ENCODE measurements around the gene MCM7.

The MCM7 gene

GRCh38 chr7:100122067-100122466 is 20.9 kb upstream of the MCM7 start:
- no peak for DNase-seq

- no peak for DNase-seq
These were observed 19.5 kb upstream of the MCM7 start for GRCh38 chr7:100120733-100121036.

GRCh38 chr7:100119970-100120732 is 19.0 kb upstream of the MCM7 start:
- peak; percentile 17 to 28 for DNase-seq

- DNase-seq, result peak; percentile 85 to 91
These were observed 18.1 kb upstream of the MCM7 start, which contains the start of the genes CNPY4 and TAF6 for GRCh38 chr7:100119072-100119969. Gene CNPY4 (plus strand): TSS chr7:100119634. CDS start chr7:100119745, 111 bp downstream. Gene TAF6 (minus strand): TSS chr7:100119358. CDS start chr7:100114209, 5,149 bp downstream.

GRCh38 chr7:100118388-100119071 is 17.3 kb upstream of the MCM7 start:
- no peak for DNase-seq

- DNase-seq, result no peak
These were observed 13.8 kb upstream of the MCM7 start for GRCh38 chr7:100115026-100115425.

GRCh38 chr7:100111914-100112313 is 10.7 kb upstream of the MCM7 start:
- DNase-seq, result no peak

- no peak for DNase-seq
These were observed 10.0 kb upstream of the MCM7 start for GRCh38 chr7:100111156-100111555.

- DNase-seq, result no peak
These were observed 8.4 kb upstream of the MCM7 start for GRCh38 chr7:100109521-100110163.

- no peak for DNase-seq
These were observed 6.7 kb upstream of the MCM7 start for GRCh38 chr7:100107890-100108289.

GRCh38 chr7:100107125-100107737 is 6.0 kb upstream of the MCM7 start:
- no peak for DNase-seq

- DNase-seq, result no peak
These were observed 5.4 kb upstream of the MCM7 start for GRCh38 chr7:100106633-100107032.

- DNase-seq, result no peak
These were observed 4.3 kb upstream of the MCM7 start for GRCh38 chr7:100105534-100105933.

GRCh38 chr7:100102950-100103840 is 2.0 kb upstream of the MCM7 start:
- DNase-seq, result no peak

GRCh38 chr7:100100420-100101015 is 679 bp downstream of the MCM7 start:
- DNase-seq, result peak; percentile 68 to 75

GRCh38 chr7:100099452-100099851 is 1.7 kb downstream of the MCM7 start:
- no peak for DNase-seq

GRCh38 chr7:100098913-100099312 is 2.3 kb downstream of the MCM7 start:
- no peak for DNase-seq

- DNase-seq, result no peak
These were observed 5.5 kb downstream of the MCM7 start for GRCh38 chr7:100095704-100096103.

- DNase-seq, result no peak
These were observed 5.9 kb downstream of the MCM7 start for GRCh38 chr7:100095289-100095688.

- DNase-seq, result no peak
These were observed 7.2 kb downstream of the MCM7 start for GRCh38 chr7:100093925-100094486.

GRCh38 chr7:100093498-100093897 is 7.7 kb downstream of the MCM7 start:
- DNase-seq, result no peak
